Right hindlimb (tissue), 1 donor: ENCODE data around the gene TMOD1.
A peak's percentile ranks its signal among the peaks of the same experiment; 100 is the strongest.
"Not testable (repeated sequence)": the region's sequence is repeated elsewhere in the genome, so short reads cannot be mapped to it uniquely, and the experiment has no call there.

ENCODE experiments used
- DNase-seq: peaks from one replicate; pipeline ENCODE4 v3.0.0-alpha.2; 2018

Gene TMOD1

DNA sequence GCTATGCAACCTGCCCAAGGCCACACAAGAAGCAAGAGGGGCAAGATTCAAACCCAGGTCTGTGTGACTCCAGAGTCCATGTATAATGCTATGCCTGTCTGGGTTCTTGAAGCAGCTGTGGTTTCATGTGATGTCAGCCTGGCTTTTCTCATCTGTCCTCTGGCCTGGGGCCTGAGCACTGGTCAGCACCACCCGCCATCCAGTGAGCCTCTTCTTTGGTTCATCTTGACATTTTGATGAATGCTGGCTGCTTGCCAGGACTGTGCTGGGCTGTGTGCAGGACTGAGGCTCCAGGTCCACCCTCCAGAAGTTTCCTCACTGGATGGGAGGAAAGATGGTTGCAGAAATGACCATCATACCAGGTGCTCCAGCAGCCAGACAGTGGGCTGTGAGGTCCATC, 70.2 kb downstream of the TMOD1 start:
- no peak for DNase-seq

DNA sequence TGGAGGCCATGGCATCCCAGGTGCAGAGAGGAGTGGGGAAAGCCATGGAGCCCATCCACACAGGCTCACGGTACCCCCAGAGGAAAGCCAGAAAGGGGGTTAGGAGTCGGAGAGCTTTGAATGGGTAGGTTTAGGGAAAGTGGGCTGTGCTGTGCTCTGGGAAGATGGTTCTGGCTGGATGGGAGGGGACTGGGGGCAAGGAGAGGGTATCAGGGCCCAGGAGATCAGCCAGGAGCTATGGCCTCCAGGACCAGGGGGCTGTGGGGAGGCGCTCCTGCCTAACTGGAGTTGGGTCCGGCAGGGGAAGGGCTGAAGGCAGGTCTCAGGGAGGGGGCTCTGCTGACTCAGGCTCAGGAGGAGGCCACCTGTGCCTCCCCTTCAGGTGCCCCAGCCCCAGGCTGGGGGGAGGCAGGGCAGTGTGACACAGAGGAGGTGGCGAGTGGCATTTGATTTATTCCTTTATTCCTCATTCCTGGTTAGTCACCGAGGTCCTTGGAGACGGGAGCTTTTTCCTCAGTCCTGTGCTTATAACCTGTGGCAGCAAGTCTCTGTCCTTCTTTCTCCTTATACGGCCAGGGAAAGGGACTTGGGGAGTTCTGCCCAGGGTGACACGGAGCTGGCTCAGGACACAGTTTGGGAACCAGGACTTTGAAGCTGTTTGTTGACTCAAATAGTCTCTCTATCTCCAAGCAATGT, 70.9 kb downstream of the TMOD1 start:
- no peak for DNase-seq

DNA sequence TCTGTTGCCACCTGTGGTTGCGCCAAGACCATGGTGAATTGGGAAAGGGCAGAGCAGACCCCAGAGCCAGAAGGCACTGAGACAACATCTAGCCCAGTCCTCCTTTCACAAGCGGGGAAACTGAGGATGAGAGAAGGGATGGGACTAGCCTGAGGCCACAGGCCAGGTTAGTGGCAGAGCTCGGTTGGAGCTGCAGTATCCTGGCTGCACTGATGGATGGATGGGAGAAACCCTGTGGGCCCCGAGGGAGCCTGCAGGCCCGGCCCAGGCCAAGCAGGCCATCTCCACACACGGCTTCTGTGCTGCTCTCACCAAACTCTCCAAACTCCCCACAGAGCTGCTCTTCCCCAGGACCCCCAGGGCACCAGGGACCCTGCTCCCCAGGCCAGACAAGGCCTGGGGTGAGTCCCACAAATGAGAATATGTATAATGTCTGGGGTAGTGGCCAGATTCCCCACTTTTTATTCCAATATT, 71.5 kb downstream of the TMOD1 start:
- no peak for DNase-seq

DNA sequence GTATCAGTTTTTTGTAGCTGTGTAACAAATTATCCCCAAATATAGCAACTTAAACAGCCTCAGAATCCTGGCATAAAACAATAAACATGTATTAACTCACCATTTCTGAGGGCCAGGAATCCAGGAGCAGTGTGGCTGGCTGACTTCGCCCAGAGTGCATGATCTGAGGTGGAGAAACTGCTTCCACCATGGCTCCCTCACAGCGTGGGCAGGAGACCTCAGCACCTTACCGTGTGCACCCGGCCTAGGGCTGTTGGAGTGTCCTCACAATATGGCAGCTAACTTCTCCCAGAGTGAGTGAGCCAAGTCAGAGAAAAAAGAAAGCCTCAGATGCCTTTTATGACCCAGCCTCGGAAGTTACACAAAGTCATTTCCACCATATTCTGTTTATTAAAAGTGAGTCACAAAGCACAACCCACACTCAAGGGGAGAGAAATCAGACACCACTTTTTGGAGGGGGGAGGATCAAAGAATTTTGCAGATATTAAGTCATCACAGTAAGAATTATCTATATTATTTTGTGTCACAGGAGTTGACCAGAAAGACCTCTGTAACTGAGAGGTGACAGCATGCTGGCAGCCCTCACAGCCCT, 72.1 kb downstream of the TMOD1 start:
- no peak for DNase-seq

DNA sequence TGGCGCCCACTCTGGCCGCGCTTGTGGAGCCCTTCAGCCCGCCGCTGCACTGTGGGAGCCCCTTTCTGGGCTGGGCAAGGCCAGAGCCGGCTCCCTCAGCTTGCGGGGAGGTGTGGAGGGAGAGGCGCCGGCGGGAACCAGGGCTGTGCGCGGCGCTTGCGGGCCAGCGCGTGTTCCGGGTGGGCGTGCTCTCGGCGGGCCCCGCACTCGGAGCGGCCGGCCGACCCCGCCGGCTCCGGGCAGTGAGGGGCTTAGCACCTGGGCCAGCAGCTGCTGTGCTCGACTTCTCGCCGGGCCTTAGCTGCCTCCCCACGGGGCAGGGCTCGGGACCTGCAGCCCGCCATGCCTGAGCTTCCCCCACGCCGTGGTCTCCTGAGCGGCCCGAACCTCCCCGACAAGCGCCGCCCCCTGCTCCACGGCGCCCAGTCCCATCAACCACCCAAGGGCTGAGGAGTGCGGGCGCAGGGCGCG, 72.7 kb downstream of the TMOD1 start:
- DNase-seq: not testable (repeated sequence)

DNA sequence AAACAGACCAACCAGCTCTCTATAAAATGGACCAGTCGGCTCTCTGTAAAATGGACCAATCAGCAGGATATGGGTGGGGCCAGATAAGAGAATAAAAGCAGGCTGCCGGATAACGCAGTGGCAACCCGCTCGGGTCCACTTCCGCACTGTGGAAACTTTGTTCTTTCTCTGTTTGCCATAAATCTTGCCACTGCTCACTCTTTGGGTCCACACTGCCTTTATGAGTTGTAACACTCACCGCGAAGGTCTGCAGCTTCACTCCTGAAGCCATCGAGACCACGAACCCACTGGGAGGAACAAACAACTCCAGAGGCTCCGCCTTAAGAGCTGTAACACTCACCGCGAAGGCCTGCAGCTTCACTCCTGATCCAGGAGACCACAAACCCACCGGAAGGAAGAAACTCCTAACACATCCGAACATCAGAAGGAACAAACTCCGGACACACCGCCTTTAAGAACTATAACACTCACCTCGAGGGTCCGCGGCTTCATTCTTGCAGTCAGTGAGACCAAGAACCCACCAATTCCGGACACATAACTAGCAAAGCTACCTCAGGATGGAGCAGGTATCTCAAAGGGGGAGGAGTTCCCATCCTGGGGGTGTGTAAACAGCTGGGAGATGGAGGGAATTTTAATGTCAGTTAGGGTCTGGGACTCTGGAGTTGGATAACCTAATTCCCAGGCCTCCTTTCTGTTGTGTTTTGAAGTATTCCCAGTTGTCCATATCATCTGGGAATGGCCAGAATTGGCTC, 73.6 kb downstream of the TMOD1 start:
- not testable (repeated sequence) for DNase-seq

DNA sequence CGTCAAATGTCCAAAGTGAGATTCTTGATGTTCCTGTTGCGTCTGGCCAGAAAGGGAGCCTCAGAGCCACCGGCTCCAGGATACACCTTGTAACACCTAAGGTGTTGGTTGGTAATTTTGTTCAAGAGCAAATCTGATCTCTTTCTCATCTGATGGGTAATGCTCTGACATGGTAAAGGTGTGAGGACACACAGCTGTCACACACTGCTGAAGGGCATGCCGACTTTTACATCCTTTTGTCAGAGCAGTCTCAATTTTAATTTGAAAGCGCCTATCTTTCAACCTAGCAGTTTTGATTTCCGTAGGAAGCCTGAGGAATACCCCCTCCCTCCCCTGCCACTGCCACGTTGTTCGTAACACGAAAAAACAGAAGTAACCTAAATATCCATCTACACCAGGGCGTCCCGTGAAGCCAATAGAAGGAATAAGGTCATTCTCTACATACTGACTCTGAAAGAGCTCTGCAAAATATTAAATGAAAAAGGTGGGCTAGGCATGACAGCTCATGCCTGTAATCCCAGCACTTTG, 74.3 kb downstream of the TMOD1 start:
- no peak for DNase-seq

DNA sequence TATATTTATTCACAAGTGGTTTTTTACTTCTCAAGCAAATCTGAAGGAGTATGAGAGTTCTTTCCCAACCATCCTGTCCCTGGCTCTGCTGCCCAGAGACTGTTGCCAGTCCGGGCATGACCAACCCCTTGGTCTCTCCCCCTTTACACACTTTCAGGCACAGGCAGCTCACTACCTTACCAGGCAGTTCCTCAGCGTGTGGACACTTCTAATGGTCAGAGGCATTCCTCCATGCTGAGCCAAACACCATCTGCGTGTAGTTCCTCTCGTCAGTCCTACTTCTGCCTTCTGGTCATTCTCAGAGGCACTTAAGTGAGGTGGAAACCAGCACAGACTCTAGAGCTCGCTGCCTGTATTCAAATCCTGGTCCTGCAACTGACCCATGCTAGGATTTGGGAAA, 75.6 kb downstream of the TMOD1 start:
- no peak for DNase-seq

DNA sequence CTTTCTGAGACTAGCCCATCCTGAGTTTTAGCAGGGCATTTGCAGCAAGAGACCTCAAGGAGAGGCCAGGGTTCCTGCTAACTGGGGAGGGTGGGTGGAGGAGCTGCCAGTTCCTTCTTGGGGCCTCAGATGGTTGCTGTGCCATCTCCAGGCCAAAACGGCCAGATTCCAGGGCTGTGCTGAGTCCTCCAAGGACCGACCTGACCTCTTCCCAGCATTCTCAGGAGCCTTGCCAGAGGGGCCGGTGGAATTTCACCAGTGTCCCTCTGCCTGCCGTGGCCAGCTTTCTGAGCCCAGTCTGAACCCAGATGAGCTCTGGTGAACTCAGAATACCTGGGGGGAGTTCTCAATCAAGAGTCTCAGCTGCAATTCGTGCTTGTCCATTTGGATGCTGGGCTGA, 77.4 kb downstream of the TMOD1 start:
- no peak for DNase-seq

DNA sequence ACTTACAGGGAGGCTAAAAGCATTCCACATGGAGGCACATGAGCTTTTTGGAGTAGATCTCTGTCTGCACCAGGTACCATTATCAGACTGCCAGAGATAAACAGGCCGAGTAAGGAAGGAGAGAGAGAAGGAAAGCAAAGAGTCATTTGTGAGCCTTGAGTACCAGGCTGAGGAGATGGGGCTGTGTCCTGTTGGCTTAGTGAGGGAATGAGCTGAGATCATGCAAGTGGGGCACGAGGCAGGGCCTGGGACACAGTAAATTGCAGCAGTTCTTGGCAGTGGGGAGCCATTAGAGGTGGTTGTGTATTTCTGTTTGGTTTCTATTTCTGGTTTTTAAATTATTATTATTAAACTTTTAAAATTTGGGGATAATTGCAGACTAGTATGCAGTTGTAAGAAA, 78.4 kb downstream of the TMOD1 start:
- no peak for DNase-seq

DNA sequence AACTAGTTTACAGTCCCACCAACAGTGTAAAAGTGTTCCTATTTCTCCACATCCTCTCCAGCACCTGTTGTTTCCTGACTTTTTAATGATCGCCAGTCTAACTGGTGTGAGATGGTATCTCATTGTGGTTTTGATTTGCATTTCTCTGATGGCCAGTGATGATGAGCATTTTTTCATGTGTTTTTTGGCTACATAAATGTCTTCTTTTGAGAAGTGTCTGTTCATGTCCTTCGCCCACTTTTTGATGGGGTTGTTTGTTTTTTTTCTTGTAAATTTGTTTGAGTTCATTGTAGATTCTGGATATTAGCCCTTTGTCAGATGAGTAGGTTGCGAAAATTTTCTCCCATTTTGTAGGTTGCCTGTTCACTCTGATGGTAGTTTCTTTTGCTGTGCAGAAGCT, 80.1 kb downstream of the TMOD1 start:
- not testable (repeated sequence) for DNase-seq

DNA sequence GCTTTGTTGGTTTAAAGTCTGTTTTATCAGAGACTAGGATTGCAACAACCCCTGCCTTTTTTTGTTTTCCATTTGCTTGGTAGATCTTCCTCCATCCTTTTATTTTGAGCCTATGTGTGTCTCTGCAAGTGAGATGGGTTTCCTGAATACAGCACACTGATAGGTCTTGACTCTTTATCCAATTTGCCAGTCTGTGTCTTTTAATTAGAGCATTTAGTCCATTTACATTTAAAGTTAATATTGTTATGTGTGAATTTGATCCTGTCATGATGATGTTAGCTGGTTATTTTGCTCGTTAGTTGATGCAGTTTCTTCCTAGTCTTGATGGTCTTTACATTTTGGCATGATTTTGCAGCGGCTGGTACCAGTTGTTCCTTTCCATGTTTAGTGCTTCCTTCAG, 83.3 kb downstream of the TMOD1 start:
- not testable (repeated sequence) for DNase-seq

DNA sequence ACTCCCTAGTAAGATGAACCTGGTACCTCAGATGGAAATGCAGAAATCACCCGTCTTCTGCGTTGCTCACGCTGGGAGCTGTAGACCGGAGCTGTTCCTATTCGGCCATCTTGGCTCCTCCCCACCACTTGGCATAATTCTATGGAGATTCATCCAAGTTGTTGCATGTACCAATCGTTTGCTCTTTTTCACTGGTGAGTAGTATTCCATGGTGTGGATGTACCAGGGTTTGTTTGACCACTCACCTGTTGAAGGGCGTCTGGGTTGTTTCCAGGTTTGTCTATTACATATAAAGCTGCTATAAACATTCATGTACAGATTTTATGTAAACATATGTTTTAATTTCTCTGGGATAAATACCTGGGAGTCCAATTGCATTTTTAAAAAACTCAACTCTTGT, 85.4 kb downstream of the TMOD1 start:
- not testable (repeated sequence) for DNase-seq

DNA sequence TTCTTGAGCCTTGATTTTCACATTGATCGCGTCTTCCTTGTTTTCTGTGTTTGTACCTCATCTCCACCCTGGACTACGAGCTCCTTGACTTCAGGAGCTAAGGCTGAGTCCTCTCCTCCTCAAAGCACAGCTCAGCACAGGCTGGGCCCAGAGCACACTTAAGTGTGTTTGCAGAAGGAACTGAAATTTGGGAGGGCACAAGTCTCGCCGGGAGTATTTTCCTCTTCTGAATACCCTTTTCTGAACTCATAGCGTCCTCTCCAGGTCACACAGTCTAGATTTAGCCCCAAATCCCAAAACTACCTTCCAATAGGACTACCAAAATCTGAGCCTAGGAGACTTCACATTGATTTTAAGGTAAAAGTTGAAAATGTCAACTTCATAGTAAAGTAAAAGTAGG, 90.1 kb downstream of the TMOD1 start:
- no peak for DNase-seq

DNA sequence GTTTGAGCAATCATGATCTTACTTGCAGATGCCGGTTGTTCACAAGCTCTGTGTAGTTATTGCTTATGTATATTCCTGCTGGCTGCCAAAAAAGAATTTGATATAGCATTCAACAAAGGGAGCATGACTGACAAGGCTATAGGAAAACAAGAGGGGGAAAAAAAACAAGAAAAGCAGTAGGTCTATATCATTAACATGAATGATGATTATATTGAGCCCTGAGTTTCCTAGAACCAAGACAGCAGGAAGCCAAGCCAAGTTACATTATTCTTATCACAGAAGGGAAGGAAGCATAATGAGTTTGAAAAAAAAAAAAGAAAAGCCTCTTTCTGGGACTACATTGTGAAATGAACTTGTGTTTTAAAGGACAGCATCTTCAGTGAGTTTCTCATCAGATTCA, 90.7 kb downstream of the TMOD1 start:
- DNase-seq: no peak

DNA sequence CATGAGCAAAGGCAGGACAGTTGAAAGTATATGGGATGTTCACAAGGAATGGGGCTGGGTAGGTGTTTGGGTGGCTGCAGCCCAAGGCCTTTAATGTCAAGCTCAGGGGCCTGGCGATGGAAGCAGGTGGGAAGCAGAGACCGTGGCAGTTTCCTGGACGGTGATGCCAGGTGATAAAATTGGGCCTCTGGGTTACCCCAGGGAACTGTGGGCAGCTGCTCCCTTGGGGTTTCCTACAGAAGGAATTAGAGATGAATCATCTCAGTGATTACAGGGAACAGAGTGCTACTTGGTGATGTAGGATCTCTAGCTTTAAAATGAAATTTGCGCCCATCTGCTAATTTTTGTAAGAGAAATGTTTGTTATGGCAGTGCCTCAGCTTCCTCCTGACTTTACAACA, 92.5 kb downstream of the TMOD1 start:
- no peak for DNase-seq

DNA sequence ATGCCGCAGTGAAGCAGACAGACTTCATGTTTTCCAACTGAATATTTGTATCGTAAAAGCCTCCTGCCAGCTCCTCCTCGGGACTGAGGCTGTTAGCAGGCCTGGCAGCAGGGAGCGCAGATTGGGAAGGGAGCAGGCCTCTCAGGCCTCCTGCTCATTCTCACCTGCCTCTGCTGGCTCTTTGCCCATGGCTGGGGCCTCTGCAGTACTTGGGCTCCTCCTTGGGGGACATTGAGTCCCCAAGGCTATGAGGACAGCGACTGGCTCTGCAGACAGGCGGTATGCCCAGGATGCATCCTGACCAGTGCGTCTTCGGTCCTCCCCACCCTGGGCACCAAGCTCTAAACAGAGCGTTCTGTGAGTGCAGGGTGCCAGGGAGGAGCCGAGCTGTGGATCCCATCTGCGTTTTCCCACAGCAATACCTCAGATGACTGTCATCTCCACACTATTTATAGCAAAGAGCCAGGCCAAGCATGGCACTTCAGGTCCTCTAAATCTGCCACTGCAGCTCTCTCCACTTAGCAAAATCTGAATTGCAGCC, 93.0 kb downstream of the TMOD1 start:
- no peak for DNase-seq

DNA sequence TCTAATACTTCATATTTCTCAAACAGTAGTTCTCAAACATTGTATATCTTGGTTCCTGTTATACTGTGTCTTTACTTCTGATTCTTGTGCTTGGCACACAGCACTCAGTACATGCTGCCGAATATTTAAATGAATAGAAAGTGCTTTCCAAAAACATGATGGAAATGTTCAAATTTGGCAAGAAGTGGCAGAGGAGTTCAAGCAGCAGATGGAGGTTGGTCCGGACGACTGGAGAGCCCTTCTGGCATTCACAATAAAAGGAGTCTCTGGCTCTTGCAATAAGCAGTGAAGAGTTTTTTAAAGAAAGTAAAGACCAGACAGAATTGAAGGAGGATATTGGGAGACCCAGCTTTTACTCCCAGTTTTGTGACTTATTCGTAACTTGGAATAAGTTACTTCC, 95.4 kb downstream of the TMOD1 start:
- no peak for DNase-seq

DNA sequence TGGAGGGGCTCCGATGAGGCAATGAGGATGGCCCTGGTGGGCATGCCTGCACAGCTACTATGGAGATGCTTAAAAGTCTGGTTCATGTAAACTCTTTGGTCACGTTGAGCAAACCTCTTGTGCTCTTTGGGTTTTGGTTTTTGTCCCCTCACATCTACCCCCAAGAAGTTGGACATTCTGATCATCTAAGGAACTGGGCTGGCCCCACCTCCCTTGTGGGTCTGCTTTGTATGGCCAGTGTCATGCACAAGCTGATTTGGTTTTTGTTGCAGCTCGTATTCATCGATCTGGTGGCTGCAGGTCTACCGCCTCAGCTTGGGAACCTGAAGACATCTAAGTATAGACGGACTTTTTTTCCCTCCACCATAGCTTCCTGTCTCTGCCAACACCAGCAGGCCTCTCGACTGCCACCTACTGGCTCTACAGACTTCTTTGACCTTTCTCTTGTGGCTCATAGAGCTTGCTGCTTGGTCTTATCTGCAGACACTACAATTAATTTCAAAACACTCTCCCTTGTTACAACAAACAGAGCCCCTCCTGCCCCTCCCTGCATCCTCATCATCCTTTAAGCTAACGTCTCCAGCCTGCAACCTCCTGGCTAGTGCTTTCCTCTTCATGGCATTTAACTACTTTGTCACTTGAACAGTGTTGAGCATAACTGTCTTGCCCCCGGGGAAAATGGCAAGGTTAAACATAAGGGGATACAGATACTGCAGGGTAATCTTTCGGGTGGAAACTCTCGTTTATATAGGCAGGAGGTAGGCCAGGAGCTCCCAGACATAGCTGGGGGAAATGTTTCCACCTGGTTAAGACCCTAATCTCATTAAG, 97.2 kb downstream of the TMOD1 start:
- peak; percentile 71 for DNase-seq

DNA sequence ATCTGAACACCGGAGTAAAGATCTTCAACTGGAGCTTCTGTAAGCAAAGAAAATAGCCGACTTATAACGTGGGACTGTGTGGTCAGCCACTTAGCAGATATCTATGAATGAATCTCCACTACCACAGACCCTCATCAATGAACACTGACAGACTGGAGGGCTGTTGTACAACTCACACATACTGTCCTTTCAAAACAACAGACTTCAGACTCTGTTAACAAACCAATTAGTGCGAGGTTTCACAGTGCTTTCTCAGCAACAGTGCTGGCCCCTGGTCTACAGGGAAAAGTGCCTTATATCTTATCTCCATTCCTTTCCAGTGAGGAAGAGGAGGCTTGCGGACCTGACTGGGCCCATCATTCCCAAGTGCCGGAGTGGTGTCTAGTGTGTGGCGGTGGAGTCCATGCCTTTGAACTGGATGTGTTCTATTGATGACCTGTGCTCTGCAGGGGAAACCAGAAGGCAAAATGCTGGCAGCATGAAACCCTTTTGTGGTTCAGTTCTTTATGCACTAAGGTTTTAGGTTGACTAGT, 97.9 kb downstream of the TMOD1 start:
- DNase-seq: no peak

DNA sequence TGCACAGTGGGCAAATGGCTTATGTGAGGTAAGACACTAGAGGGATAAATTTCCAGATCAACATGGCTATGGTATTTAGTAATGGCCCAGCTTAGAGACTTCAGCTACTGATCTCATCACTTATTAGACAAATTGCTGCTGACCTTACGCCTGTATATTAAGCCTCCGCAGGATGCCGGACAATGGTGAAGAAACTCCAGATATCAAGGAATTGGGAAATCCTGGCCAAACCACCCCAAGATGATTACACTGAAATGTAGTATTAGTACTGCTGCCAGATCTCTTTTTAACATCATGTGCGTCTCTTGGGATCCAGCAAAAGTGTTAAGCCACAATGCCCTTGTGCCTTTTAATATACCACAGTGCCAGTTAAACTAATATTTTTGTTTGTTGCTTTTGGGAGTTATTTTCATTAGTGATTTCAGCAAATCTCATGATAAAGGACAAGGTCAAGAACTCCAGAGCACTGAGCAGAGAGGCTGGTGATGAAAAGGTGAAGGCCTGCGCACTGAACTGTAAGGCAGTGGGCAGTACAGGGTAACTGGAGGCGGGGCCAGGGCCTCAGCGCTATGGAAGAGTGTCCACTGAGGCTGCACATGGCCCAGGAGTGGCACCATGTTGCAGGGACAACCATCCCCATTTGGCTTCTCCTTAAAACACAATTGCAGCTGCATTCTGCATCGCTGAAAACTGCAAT, 99.2 kb downstream of the TMOD1 start:
- no peak for DNase-seq
